ENCODE measurements around the gene GRB7. TPM values are rescaled to one million over a fixed set of nuclear protein-coding genes. Genes with fewer than 3 reads are reported as not detected.
"Not testable (repeated sequence)": the region's sequence is repeated elsewhere in the genome, so short reads cannot be mapped to it uniquely, and the experiment has no call there.

GRB7 gene
- total and polyA plus RNA-seq, 9 of the 15 experiments (the other 6 are each of a cell fraction or from before 2014, with no cell fraction given): 0.04 to 6.2 (median 2.2) TPM

DNA sequence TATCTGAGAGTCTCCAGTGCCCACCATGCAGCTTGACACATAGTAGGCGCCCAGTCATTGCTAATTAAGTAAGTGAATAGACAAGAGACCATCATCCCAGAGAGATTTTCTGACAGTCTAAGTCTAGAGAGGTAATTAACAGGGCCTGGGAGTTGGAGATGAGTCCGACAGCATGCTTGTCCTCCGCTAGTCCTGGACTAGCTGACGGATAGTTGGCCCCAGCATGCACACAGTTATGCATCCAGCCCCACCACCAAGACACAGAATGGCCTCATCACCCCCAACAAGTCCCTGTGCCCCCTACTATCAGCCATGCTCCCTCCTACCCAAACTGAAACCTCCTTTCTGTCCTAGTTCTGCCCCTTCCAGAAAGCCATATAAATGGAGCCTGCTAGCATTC is 10.0 kb downstream of the GRB7 start:
- Histone ChIP-seq H3K27ac (ENCODE audit: extremely low read depth, low read depth, low read length) (no peak overlapping the region), H3K4me2 (ENCODE audit: insufficient read depth, low read length) (no peak overlapping the region), H3K9ac (ENCODE audit: insufficient read depth in 1 of 2, low read depth in 2 of 2, low read length in 2 of 2) (no peak overlapping the region), H3K27me3 (ENCODE audit: control insufficient read depth in 2 of 2, insufficient read depth in 2 of 2, low read length in 2 of 2) (no peaks in the 10 kb centered on the region), H3K9me3 (replicated peaks; ENCODE audit: control insufficient read depth, insufficient read depth, low read depth, low read length) (no peaks in the 10 kb centered on the region), H4K20me1 (replicated peaks; ENCODE audit: control insufficient read depth, insufficient read depth, low read length) (no peaks in the 10 kb centered on the region), H3K4me1 (replicated peaks in 1 of 2; ENCODE audit: control insufficient read depth in 2 of 2, insufficient read depth in 2 of 2, low read length in 2 of 2) (peaks cover 7 to 31% of the 10 kb centered on the region in 2 experiments; a peak in 4 of 5 replicates), H3K36me3 (ENCODE audit: control insufficient read depth, insufficient read depth, low read length) (no peaks in the 10 kb centered on the region), H3K9me1 (ENCODE audit: control insufficient read depth, insufficient read depth, low read length) (no peaks in the 10 kb centered on the region), H3K4me3 (no peak overlapping the region), H3K79me2 (ENCODE audit: control insufficient read depth, insufficient read depth, low read length) (no peaks in the 10 kb centered on the region), H2AFZ (ENCODE audit: low read depth, low read length) (no peak overlapping the region)
- no TSS peak for BruUV-seq (replicated peaks)
- TF ChIP-seq ZNF347 (CRISPR knock-in tag; IDR thresholded peaks at IDR 0.05; ENCODE audit: low read depth) (no peak), CBX1 (IDR thresholded peaks at IDR 0.05; ENCODE audit: low read depth) (no peak), ZKSCAN1 (IDR thresholded peaks at IDR 0.05; ENCODE audit: low read depth, low read length) (peak; percentile 11; the same call in 1 of the 2 replicates)
- intact Hi-C loops (cut with micrococcal nuclease) (no loop called here), in situ Hi-C loops (cut with MboI) (no loop called here)
- CTCF ChIA-PET (ENCODE audit: low intra/inter-chr PET ratio): no interaction called here
- FAIRE-seq: no peak
- WGBS (ENCODE audit: insufficient coverage, low coverage, missing lambda C conversion rate): 50% methylated on average over 4 of the region's 4 CpGs
- POLR2A ChIA-PET: interaction anchor here (0.7 kb wide), 1 partner anchor 451 kb away, joined by 3 read pairs; no protein-coding TSS in a partner anchor
- DNase-seq (ENCODE audit: extremely low read depth in 1 of 4, low spot score in 3 of 4): no peak
- no peak for ATAC-seq

DNA sequence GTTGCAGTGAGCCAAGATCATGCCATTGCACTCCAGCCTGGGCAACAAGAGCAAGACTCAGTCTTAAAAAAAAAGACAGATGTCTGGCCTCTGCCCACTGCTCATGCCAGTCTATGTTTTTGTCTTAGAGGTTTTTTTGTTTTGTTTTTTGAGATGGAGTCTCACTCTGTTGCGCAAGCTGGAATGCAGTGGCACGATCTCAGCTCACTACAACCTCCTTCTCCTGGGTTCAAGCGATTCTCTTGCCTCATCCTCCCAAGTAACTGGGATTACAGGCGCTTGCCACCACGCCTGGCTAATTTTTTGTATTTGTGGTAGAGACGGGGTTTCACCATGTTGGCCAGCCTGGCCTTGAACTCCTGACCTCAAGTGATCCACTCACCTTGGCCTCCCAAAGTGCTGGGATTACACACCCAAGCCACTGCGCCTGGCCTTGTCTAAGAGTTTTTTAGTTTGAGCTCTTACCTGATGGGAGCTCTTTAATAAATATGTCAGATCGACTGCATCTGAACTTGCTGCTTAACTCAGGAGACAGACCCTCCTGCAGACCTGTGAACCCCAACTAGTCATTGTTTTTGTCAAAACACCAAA is 10.8 kb downstream of the GRB7 start:
- H3K4me2 ChIP-seq (ENCODE audit: insufficient read depth, low read length): not testable (repeated sequence)

More for the DNA sequence above, 10.8 kb downstream of the GRB7 start:
- H3K27me3 ChIP-seq (ENCODE audit: control insufficient read depth in 2 of 2, insufficient read depth in 2 of 2, low read length in 2 of 2); H3K9me1 ChIP-seq (ENCODE audit: control insufficient read depth, insufficient read depth, low read length); H3K4me3 ChIP-seq; H3K36me3 ChIP-seq (ENCODE audit: control insufficient read depth, insufficient read depth, low read length); H3K79me2 ChIP-seq (ENCODE audit: control insufficient read depth, insufficient read depth, low read length); intact Hi-C loops (cut with micrococcal nuclease); BruUV-seq (replicated peaks); ATAC-seq; FAIRE-seq; DNase-seq (ENCODE audit: extremely low read depth in 1 of 4, low spot score in 3 of 4); H3K9ac ChIP-seq (ENCODE audit: insufficient read depth in 1 of 2, low read depth in 2 of 2, low read length in 2 of 2); CTCF ChIA-PET (ENCODE audit: low intra/inter-chr PET ratio); H3K27ac ChIP-seq (ENCODE audit: extremely low read depth, low read depth, low read length); H4K20me1 ChIP-seq (replicated peaks; ENCODE audit: control insufficient read depth, insufficient read depth, low read length); H2AFZ ChIP-seq (ENCODE audit: low read depth, low read length); H3K9me3 ChIP-seq (replicated peaks; ENCODE audit: control insufficient read depth, insufficient read depth, low read depth, low read length); in situ Hi-C loops (cut with MboI); TF ChIP-seq CEBPG (CRISPR knock-in tag; IDR thresholded peaks at IDR 0.05): not testable (repeated sequence)
- 35% methylated on average over 6 of the region's 8 CpGs for WGBS (ENCODE audit: insufficient coverage, low coverage, missing lambda C conversion rate)
- POLR2A ChIA-PET: interaction anchor here (0.5 to 0.7 kb wide), 2 partner anchors 14 to 450 kb away, joined by 3 read pairs; no protein-coding TSS in a partner anchor
- peak; percentile 57 for TF ChIP-seq CEBPB (tag; IDR thresholded peaks at IDR 0.05)
- TF ChIP-seq CEBPG (tag; conservative IDR thresholded peaks at IDR 0.05 in 1 of 2, IDR thresholded peaks at IDR 0.05 in 1 of 2): 0 out of 4 replicates have a peak, but pooled peaks of 1 of the 2 experiments have one; percentile 13
- H3K4me1 ChIP-seq (replicated peaks in 1 of 2; ENCODE audit: control insufficient read depth in 2 of 2, insufficient read depth in 2 of 2, low read length in 2 of 2): peaks cover 9 to 35% of the 10 kb centered on the region in 2 experiments; a peak in 4 of 5 replicates

Data from K562 (cell line).